ENCODE results near the gene PKLR. TPM values are rescaled to one million over a fixed set of nuclear protein-coding genes. Genes with fewer than 3 reads are reported as not detected.

The PKLR gene
- total and polyA plus RNA-seq, 2 of the 8 experiments (the other 6 are each of a cell fraction or from before 2014, with no cell fraction given): 2.3 to 7.5 TPM

DNA sequence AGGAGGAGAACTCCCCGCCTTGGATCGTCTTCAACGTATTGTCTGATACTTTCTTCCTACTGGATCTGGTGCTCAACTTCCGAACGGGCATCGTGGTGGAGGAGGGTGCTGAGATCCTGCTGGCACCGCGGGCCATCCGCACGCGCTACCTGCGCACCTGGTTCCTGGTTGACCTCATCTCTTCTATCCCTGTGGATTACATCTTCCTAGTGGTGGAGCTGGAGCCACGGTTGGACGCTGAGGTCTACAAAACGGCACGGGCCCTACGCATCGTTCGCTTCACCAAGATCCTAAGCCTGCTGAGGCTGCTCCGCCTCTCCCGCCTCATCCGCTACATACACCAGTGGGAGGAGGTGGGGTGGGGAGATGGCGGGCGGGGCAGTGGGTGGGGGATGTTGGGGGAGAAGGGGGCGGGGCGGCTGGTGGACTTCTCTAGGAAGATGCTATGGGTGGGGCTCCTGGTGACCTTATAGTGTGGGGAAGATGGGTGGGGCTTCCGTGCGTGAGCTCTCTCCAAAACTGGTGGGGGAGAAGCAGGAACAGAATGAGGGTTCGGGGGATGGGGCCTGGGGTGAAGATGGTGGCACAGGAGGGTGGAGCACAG is 18.6 kb downstream of the PKLR start:
- 94% methylated on average over 26 of the region's 29 CpGs; no CpG with 5 or more reads in 1 of the 2 experiments for WGBS, 2 experiments (ENCODE audit: extremely low coverage in 1 of 2, insufficient coverage in 1 of 2, insufficient read length in 1 of 2, insufficient replicate concordance in 2 of 2, low coverage in 1 of 2, low lambda C conversion rate in 2 of 2, missing lambda C conversion rate in 1 of 2)
- CTCF ChIA-PET (ENCODE audit: partially characterized antibody): interaction anchor here (3.2 to 8.4 kb wide), 3 partner anchors 24 to 40 kb away, joined by 15 to 79 read pairs (median 50); partner anchors contain the start of genes FDPS and RUSC1
- no peak for TF ChIP-seq HDAC2 (IDR thresholded peaks at IDR 0.05; ENCODE audit: borderline replicate concordance in 1 of 2, low read depth in 2 of 2, low read length in 2 of 2)
- TF ChIP-seq TEAD4 (IDR thresholded peaks at IDR 0.05; ENCODE audit: low read depth, low read length): no peak
- no peak for TF ChIP-seq SP2 (IDR thresholded peaks at IDR 0.05; ENCODE audit: low read length)
- no peak for TF ChIP-seq E2F6 (IDR thresholded peaks at IDR 0.05)
- TF ChIP-seq RBBP5 (IDR thresholded peaks at IDR 0.05; ENCODE audit: borderline replicate concordance, low read depth, low read length): no peak
- TF ChIP-seq POLR2A (IDR thresholded peaks at IDR 0.05; ENCODE audit: control extremely low read depth in 1 of 2, low read depth in 2 of 2, low read length in 2 of 2): no peak
- TF ChIP-seq ASH2L (IDR thresholded peaks at IDR 0.05; ENCODE audit: low read length): no peak
- no peak for TF ChIP-seq CHD2 (IDR thresholded peaks at IDR 0.05; ENCODE audit: low read length)
- TF ChIP-seq SP4 (IDR thresholded peaks at IDR 0.05; ENCODE audit: low read length): no peak
- no peak for TF ChIP-seq ZNF274 (IDR thresholded peaks at IDR 0.05; ENCODE audit: borderline replicate concordance, extremely low read depth, low read length)
- TF ChIP-seq BACH1 (IDR thresholded peaks at IDR 0.05; ENCODE audit: low read length): no peak
- TF ChIP-seq HDAC6 (IDR thresholded peaks at IDR 0.05; ENCODE audit: low read depth, low read length): no peak
- no peak for TF ChIP-seq CBX8 (IDR thresholded peaks at IDR 0.05; ENCODE audit: borderline replicate concordance, low read depth, low read length)

More for the DNA sequence above, 18.6 kb downstream of the PKLR start:
- Histone ChIP-seq H3K4ac (replicated peaks; ENCODE audit: insufficient read length, low read depth, low read length) (no peak overlapping the region), H3K18ac (ENCODE audit: extremely low read depth, low read length) (no peak overlapping the region), H3K4me3 (ENCODE audit: extremely low read depth in 1 of 4, insufficient read depth in 2 of 4, low read depth in 3 of 4, low read length in 4 of 4) (no peak overlapping the region), H3K23me2 (ENCODE audit: low read depth, low read length) (peaks cover 4% of the 10 kb centered on the region; the same call in 1 of the 2 replicates), H3K9me3 (ENCODE audit: insufficient read depth in 2 of 2, low read depth in 1 of 2, low read length in 1 of 2) (no peaks in the 10 kb centered on the region), H4K8ac (ENCODE audit: extremely low read depth, insufficient read depth, low read length) (no peak overlapping the region), H3K14ac (ENCODE audit: insufficient read length) (no peak overlapping the region), H2BK20ac (ENCODE audit: low read length) (no peak overlapping the region), H3K79me1 (ENCODE audit: low read depth, low read length) (no peaks in the 10 kb centered on the region; the same call in 1 of the 2 replicates), H4K5ac (ENCODE audit: insufficient read length, low read depth, low read length) (no peak overlapping the region), H2AK5ac (ENCODE audit: low read depth, low read length) (no peak overlapping the region), H3K27me3 (replicated peaks in 1 of 4; ENCODE audit: control insufficient read depth in 3 of 4, extremely low read depth in 1 of 4, insufficient read depth in 3 of 4, low read length in 3 of 4) (no peaks in the 10 kb centered on the region), H2BK5ac (ENCODE audit: low read depth, low read length) (no peak overlapping the region), H2BK120ac (replicated peaks; ENCODE audit: low read depth, low read length) (no peak overlapping the region), H2BK12ac (ENCODE audit: low read depth, low read length) (0 out of 2 replicates have a peak overlapping the region, but pooled peaks have one; percentile 27), H4K91ac (replicated peaks; ENCODE audit: insufficient read length, low read length) (no peak overlapping the region), H3K9ac (replicated peaks in 1 of 4; ENCODE audit: extremely low read depth in 1 of 4, low read depth in 3 of 4, low read length in 3 of 4) (no peak overlapping the region), H2BK15ac (ENCODE audit: low read length) (0 out of 2 replicates have a peak overlapping the region, but pooled peaks have one; percentile 46), H3K56ac (replicated peaks; ENCODE audit: insufficient read length, low read depth, low read length) (no peak overlapping the region), H3K4me1 (replicated peaks in 1 of 4; ENCODE audit: control insufficient read depth in 3 of 4, insufficient read depth in 4 of 4, low read length in 3 of 4) (peaks cover 9 to 10% (median 10%) of the 10 kb centered on the region in 4 experiments), H3K4me2 (ENCODE audit: insufficient read depth in 1 of 2, low read depth in 2 of 2, low read length in 2 of 2) (no peak overlapping the region), H3K23ac (ENCODE audit: insufficient read length) (no peak overlapping the region), H3K79me2 (ENCODE audit: control insufficient read depth in 1 of 2, insufficient read depth in 2 of 2, low read length in 2 of 2) (no peaks in the 10 kb centered on the region), H4K20me1 (replicated peaks in 1 of 2; ENCODE audit: control insufficient read depth in 1 of 2, insufficient read depth in 2 of 2, low read length in 2 of 2) (no peaks in the 10 kb centered on the region), H3K36me3 (ENCODE audit: control insufficient read depth in 2 of 4, insufficient read depth in 4 of 4, low read length in 3 of 4) (no peaks in the 10 kb centered on the region; a peak in 1 of 8 replicates), H3K27ac (ENCODE audit: low read depth, low read length) (no peak overlapping the region), H2AFZ (ENCODE audit: low read length) (no peak overlapping the region)
- DNase-seq (ENCODE audit: low read depth in 1 of 2, low spot score in 2 of 2): no peak
- POLR2A ChIA-PET (ENCODE audit: partially characterized antibody): interaction anchor here (0.6 to 2.5 kb wide), 4 partner anchors 9 to 196 kb away, joined by 3 to 10 read pairs (median 4); no protein-coding TSS in a partner anchor
- no peak for FAIRE-seq

All from H1 (cell line).